ENCODE measurements around the gene ATP2A3. TPM values are rescaled to one million over a fixed set of nuclear protein-coding genes. Genes with fewer than 3 reads are reported as not detected.

ATP2A3 gene
- total and polyA plus RNA-seq, 2 donors (not counting 1 experiment from before 2014, with no cell fraction given): 697 to 817 TPM

DNA sequence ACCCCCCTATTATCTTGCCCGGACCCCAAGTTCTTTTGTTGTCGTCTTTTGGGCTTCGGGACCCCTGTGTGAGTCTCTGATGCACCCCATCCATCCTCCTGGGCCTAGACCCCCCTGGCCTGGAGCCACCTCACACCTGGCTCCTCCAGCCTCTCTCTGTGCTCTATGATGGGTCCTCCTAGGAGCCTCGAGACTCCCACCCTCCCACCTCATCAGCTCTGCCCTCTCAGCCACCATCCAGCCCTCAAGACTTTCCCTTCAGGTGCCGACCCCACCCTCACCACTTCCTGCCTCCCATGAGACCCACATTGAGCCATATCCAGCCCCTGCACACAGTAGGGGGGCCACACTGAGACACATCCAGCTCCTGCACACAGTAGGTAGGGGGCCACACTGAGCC, 8.7 kb upstream of the ATP2A3 start:
- no peak overlapping the region for H3K27ac ChIP-seq (ENCODE audit: low read length in 2 of 2)
- Mint-ChIP-seq H3K4me1 (peaks cover 48% of the 10 kb centered on the region), H3K9me3 (ENCODE audit: insufficient read depth) (no peaks in the 10 kb centered on the region), H3K4me3 (peak overlapping the region; percentile 62), H3K27me3 (no peaks in the 10 kb centered on the region), H3K27ac (peak overlapping the region; percentile 56)
- H3K9ac ChIP-seq (ENCODE audit: low read length): peak overlapping the region; percentile 35
- H4K20me1 ChIP-seq (ENCODE audit: control insufficient read depth, insufficient read depth, low read length, poor library complexity, severe bottlenecking): no peaks in the 10 kb centered on the region
- H3K4me3 ChIP-seq (ENCODE audit: control extremely low read depth in 1 of 5, extremely low read depth in 1 of 5, insufficient read depth in 1 of 5, low read depth in 2 of 5, low read length in 4 of 5): no peak overlapping the region
- ChIA-PET CTCF (interaction anchor here (0.6 to 1.2 kb wide), 6 partner anchors 25 to 132 kb away, joined by 3 to 5 read pairs (median 3); partner anchors contain the start of genes NCBP3 and P2RX1), POLR2A (interaction anchor here (1.0 kb wide), 1 partner anchor 12 kb away, joined by 3 read pairs; no protein-coding TSS in a partner anchor)
- peak overlapping the region; percentile 66 for H3K4me2 ChIP-seq (replicated peaks; ENCODE audit: low read depth, low read length, poor library complexity, severe bottlenecking)
- no peaks in the 10 kb centered on the region for H3K27me3 ChIP-seq (replicated peaks in 1 of 4; ENCODE audit: control extremely low read depth in 1 of 4, control insufficient read depth in 3 of 4, insufficient read depth in 4 of 4, low read length in 3 of 4)
- intact Hi-C loops (cut with micrococcal nuclease): no loop called here
- ATAC-seq (ENCODE audit: low read depth) (no peak), DNase-seq (no peak)
- peaks cover 0 to 7% (median 0%) of the 10 kb centered on the region in 3 donors for H3K9me3 ChIP-seq (ENCODE audit: control extremely low read depth in 1 of 3, control insufficient read depth in 2 of 3, insufficient read depth in 1 of 3, low read length in 2 of 3)
- 57% methylated on average over 5 of the region's 5 CpGs for WGBS (ENCODE audit: insufficient coverage)
- peaks cover 32 to 43% of the 10 kb centered on the region in 2 donors for H3K4me1 ChIP-seq (ENCODE audit: control insufficient read depth in 2 of 2, insufficient read depth in 2 of 2, low read length in 2 of 2)
- no peak overlapping the region for H2AFZ ChIP-seq (ENCODE audit: insufficient read depth, low read depth, low read length, poor library complexity, severe bottlenecking)
- H3K36me3 ChIP-seq (replicated peaks in 1 of 2; ENCODE audit: control extremely low read depth in 1 of 2, control insufficient read depth in 1 of 2, extremely low read depth in 1 of 2, insufficient read depth in 2 of 2, low read length in 1 of 2): no peaks in the 10 kb centered on the region
- peaks cover 45% of the 10 kb centered on the region for H3K79me2 ChIP-seq (ENCODE audit: control insufficient read depth, insufficient read depth, low read length)
- TF ChIP-seq, protein P1, sequence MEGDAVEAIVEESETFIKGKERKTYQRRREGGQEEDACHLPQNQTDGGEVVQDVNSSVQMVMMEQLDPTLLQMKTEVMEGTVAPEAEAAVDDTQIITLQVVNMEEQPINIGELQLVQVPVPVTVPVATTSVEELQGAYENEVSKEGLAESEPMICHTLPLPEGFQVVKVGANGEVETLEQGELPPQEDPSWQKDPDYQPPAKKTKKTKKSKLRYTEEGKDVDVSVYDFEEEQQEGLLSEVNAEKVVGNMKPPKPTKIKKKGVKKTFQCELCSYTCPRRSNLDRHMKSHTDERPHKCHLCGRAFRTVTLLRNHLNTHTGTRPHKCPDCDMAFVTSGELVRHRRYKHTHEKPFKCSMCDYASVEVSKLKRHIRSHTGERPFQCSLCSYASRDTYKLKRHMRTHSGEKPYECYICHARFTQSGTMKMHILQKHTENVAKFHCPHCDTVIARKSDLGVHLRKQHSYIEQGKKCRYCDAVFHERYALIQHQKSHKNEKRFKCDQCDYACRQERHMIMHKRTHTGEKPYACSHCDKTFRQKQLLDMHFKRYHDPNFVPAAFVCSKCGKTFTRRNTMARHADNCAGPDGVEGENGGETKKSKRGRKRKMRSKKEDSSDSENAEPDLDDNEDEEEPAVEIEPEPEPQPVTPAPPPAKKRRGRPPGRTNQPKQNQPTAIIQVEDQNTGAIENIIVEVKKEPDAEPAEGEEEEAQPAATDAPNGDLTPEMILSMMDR (IDR thresholded peaks at IDR 0.05): no peak
- no peak for TF ChIP-seq EZH2 (IDR thresholded peaks at IDR 0.05; ENCODE audit: borderline replicate concordance, insufficient read depth, low read depth, low read length, poor library complexity, severe bottlenecking)

DNA sequence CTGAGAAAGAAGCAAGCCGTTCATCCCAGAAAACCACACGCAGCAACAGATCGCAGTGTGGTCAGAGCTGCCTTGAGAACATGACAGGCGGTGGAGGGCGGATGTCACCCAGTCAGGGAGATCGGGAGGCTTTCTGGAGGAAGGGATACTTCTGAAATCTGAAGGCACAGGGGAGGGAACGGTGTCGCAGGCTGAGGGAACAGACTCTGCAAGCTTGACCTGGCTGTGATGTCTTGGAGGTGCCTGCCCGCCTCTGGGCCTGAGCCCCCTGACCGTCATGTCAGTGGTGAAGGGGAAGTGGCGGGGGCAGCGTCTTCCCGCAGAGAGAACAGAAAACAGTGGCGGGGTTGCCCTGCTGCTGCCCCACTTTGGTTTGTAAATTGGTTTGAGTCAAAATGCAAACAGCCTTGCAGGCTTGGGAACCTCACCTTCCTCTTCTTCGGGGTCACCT, 8.1 kb upstream of the ATP2A3 start:
- Histone ChIP-seq H3K9ac (ENCODE audit: low read length) (peak overlapping the region; percentile 35), H3K4me3 (ENCODE audit: control extremely low read depth in 1 of 5, extremely low read depth in 1 of 5, insufficient read depth in 1 of 5, low read depth in 2 of 5, low read length in 4 of 5) (peak overlapping the region in 1 of 5 experiments; percentile 19), H3K36me3 (replicated peaks in 1 of 2; ENCODE audit: control extremely low read depth in 1 of 2, control insufficient read depth in 1 of 2, extremely low read depth in 1 of 2, insufficient read depth in 2 of 2, low read length in 1 of 2) (no peaks in the 10 kb centered on the region), H4K20me1 (ENCODE audit: control insufficient read depth, insufficient read depth, low read length, poor library complexity, severe bottlenecking) (no peaks in the 10 kb centered on the region), H3K79me2 (ENCODE audit: control insufficient read depth, insufficient read depth, low read length) (peaks cover 49% of the 10 kb centered on the region), H3K9me3 (ENCODE audit: control extremely low read depth in 1 of 3, control insufficient read depth in 2 of 3, insufficient read depth in 1 of 3, low read length in 2 of 3) (peaks cover 0 to 7% (median 0%) of the 10 kb centered on the region in 3 donors), H3K4me2 (replicated peaks; ENCODE audit: low read depth, low read length, poor library complexity, severe bottlenecking) (peak overlapping the region; percentile 66), H3K27me3 (replicated peaks in 1 of 4; ENCODE audit: control extremely low read depth in 1 of 4, control insufficient read depth in 3 of 4, insufficient read depth in 4 of 4, low read length in 3 of 4) (no peaks in the 10 kb centered on the region), H2AFZ (ENCODE audit: insufficient read depth, low read depth, low read length, poor library complexity, severe bottlenecking) (peak overlapping the region; percentile 41), H3K27ac (ENCODE audit: low read length in 2 of 2) (no peak overlapping the region), H3K4me1 (ENCODE audit: control insufficient read depth in 2 of 2, insufficient read depth in 2 of 2, low read length in 2 of 2) (peaks cover 38 to 49% of the 10 kb centered on the region in 2 donors)
- H3K4me3 Mint-ChIP-seq: peak overlapping the region; percentile 62
- H3K4me1 Mint-ChIP-seq: peaks cover 53% of the 10 kb centered on the region
- intact Hi-C loops (cut with micrococcal nuclease): no loop called here
- no peak for TF ChIP-seq EZH2 (IDR thresholded peaks at IDR 0.05; ENCODE audit: borderline replicate concordance, insufficient read depth, low read depth, low read length, poor library complexity, severe bottlenecking)
- TF ChIP-seq, protein P1 (IDR thresholded peaks at IDR 0.05): no peak
- no peaks in the 10 kb centered on the region for H3K9me3 Mint-ChIP-seq (ENCODE audit: insufficient read depth)
- no peaks in the 10 kb centered on the region for H3K27me3 Mint-ChIP-seq
- POLR2A ChIA-PET: interaction anchor here (0.8 to 1.0 kb wide), 2 partner anchors 9 to 11 kb away, joined by 3 read pairs; no protein-coding TSS in a partner anchor
- ATAC-seq (ENCODE audit: low read depth): peak; percentile 43
- DNase-seq: peak; percentile 58
- 11% methylated on average over 11 of the region's 15 CpGs for WGBS (ENCODE audit: insufficient coverage)
- CTCF ChIA-PET: interaction anchor here (0.6 to 1.3 kb wide), 6 partner anchors 24 to 131 kb away, joined by 3 to 5 read pairs (median 3); partner anchors contain the start of gene NCBP3
- peak overlapping the region; percentile 56 for H3K27ac Mint-ChIP-seq
